Measurements from ENCODE around the gene RALBP1.
"Not testable (repeated sequence)": the region's sequence is repeated elsewhere in the genome, so short reads cannot be mapped to it uniquely, and the experiment has no call there.

RALBP1 gene

GRCh38 chr18:9474983-9475642, at the start of gene RALBP1:
TSS of gene RALBP1 (plus strand) at chr18:9475513. CDS start at chr18:9513046, 37,533 bp downstream.
- peak; percentile 99 for DNase-seq

GRCh38 chr18:9426753-9427152, 48.6 kb upstream of the RALBP1 start:
- DNase-seq = no peak

- DNase-seq = no peak
These were observed 47.0 kb upstream of the RALBP1 start for GRCh38 chr18:9428301-9428706.

- DNase-seq = no peak
These were observed 46.3 kb upstream of the RALBP1 start for GRCh38 chr18:9428862-9429661.

- no peak for DNase-seq
These were observed 45.7 kb upstream of the RALBP1 start for GRCh38 chr18:9429662-9429993.

- not testable (repeated sequence) for DNase-seq
These were observed 45.0 kb upstream of the RALBP1 start for GRCh38 chr18:9430315-9430714.

- DNase-seq = no peak
These were observed 44.0 kb upstream of the RALBP1 start for GRCh38 chr18:9431296-9431695.

- DNase-seq = not testable (repeated sequence)
These were observed 42.2 kb upstream of the RALBP1 start for GRCh38 chr18:9433122-9433521.

- DNase-seq = peak; percentile 40
These were observed 41.6 kb upstream of the RALBP1 start for GRCh38 chr18:9433671-9434121.

GRCh38 chr18:9434122-9434701, 41.1 kb upstream of the RALBP1 start:
- DNase-seq = peak; percentile 74

GRCh38 chr18:9435041-9435440, 40.3 kb upstream of the RALBP1 start:
- DNase-seq = no peak

GRCh38 chr18:9436206-9436929, 38.9 kb upstream of the RALBP1 start:
- no peak for DNase-seq

- no peak for DNase-seq
These were observed 38.3 kb upstream of the RALBP1 start for GRCh38 chr18:9437021-9437437.

- DNase-seq = no peak
These were observed 37.6 kb upstream of the RALBP1 start for GRCh38 chr18:9437672-9438071.

GRCh38 chr18:9441061-9441460, 34.3 kb upstream of the RALBP1 start:
- no peak for DNase-seq

GRCh38 chr18:9444549-9444948, 30.8 kb upstream of the RALBP1 start:
- DNase-seq = no peak

- DNase-seq = no peak
These were observed 28.5 kb upstream of the RALBP1 start for GRCh38 chr18:9446839-9447238.

- DNase-seq = no peak
These were observed 28.0 kb upstream of the RALBP1 start for GRCh38 chr18:9447334-9447733.

GRCh38 chr18:9449600-9450414, 25.5 kb upstream of the RALBP1 start:
- no peak for DNase-seq

- not testable (repeated sequence) for DNase-seq
These were observed 24.4 kb upstream of the RALBP1 start for GRCh38 chr18:9450920-9451319.

- DNase-seq = no peak
These were observed 22.0 kb upstream of the RALBP1 start for GRCh38 chr18:9453283-9453682.

GRCh38 chr18:9454061-9454703, 21.1 kb upstream of the RALBP1 start:
- no peak for DNase-seq

All from retina (tissue), 1 donor.